ENCODE measurements around the gene MAPK13.
"Not testable (repeated sequence)": the region's sequence is repeated elsewhere in the genome, so short reads cannot be mapped to it uniquely, and the experiment has no call there.

Gene MAPK13

DNA sequence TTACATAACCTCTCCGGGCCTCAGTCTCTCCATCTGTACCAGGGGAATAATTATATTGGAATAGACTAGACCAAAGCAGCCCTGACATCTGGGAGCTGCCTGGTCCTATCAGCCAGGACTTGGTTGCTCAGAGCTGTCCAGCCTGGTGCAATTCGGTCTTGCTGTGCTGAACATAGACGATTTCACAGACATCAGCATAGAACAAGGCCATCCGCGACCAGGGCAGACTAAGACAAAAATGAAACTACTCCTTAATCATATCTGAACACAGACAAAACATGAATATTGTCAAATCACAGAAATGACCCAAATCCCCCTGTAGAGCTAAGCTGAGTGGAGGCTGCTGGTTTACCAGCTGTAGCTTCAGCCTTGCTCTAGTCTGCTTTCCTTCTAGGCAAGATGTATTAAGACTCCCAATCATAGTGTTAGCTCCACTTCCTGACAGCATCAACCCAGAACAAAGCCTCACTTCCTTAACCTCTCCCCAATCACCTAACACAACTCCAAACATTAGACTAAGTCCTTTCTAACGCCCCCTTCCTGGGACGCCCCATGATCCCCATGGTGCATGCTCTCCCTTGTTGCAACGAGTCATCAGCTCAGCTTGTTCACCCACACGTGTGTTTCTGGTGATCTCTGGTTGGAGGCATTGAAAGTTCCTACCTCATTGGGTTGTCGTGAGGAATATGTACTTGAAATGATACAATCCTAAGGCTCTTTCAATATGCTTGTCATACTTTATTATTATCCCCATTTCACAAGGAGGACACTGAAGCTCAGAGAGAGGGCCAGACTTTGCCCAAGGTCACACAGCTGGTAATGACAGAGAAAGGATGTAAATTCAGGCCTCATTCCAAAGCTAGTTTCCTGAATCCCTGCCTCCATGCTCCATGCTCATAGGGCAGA lies 3.5 kb upstream of the MAPK13 start:
- Histone ChIP-seq H3K27me3 (no peaks in the 10 kb centered on the region), H4K20me1 (no peaks in the 10 kb centered on the region), H3K36me3 (no peaks in the 10 kb centered on the region), H3K27ac (peak overlapping the region; percentile 44; the same call in 1 of the 2 replicates), H3K9ac (no peak overlapping the region), H3K9me3 (no peaks in the 10 kb centered on the region), H3K4me1 (peaks cover 87% of the 10 kb centered on the region), H3K4me2 (peak overlapping the region; percentile 99), H3K4me3 (no peak overlapping the region)
- TF ChIP-seq Cebpa-rat (IDR thresholded peaks at IDR 0.05), result no peak

DNA sequence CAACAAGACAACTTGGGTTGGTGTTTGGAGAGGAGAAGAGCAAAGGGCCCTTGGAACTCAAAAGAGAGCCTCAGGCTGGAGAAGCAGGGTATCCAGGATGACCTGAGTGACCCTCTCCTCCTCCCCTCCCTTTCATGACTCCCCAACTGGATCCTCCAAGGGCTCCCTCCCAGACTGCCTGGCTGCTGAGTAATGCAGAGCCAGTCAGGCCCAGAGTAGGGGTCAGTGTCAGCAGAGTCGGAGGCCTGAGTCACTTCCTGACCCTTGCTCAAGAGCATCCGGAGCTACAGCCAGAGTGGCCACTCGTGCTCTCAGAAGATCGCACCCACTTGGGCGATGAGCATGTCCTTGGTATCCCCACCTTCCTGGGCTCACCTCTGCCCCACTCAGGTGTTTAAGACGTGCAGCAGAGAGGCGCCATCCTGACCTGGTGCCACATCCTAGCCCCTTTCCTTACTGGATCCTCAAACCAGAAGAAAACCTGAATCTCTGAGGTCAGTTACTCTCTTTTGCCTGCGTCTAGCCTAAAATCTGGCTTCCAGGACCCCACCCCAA lies 2.8 kb upstream of the MAPK13 start:
- Histone ChIP-seq H3K9me3 (no peaks in the 10 kb centered on the region), H4K20me1 (no peaks in the 10 kb centered on the region), H3K27ac (peak overlapping the region; percentile 18; the same call in 1 of the 2 replicates), H3K4me1 (peaks cover 87% of the 10 kb centered on the region), H3K4me3 (no peak overlapping the region), H3K4me2 (peak overlapping the region; percentile 99), H3K36me3 (no peaks in the 10 kb centered on the region), H3K27me3 (no peaks in the 10 kb centered on the region), H3K9ac (no peak overlapping the region)
- no peak for TF ChIP-seq Cebpa-rat (IDR thresholded peaks at IDR 0.05)

DNA sequence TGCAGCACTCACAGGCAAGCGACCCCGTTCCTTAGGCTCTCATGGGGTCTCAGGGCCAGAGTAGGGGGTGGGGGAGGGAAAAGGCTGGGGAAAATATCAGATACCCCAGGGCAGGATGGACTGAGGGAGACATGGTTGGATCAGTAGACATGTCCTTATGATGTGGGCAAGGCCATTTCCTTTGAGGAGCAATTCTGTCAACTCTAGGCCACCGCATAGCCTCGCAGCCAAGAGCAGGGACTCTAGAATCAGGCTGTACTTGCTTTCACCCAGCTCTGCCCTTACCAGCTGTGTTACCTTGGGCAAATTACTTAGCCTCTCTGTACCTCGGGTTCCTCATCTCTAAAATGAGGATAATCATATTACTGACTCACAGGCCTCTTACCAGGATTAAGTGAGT lies 2.2 kb upstream of the MAPK13 start:
- Histone ChIP-seq H4K20me1 (no peaks in the 10 kb centered on the region), H3K4me3 (no peak overlapping the region), H3K27me3 (no peaks in the 10 kb centered on the region), H3K9me3 (no peaks in the 10 kb centered on the region), H3K4me1 (peaks cover 87% of the 10 kb centered on the region), H3K9ac (no peak overlapping the region), H3K4me2 (peak overlapping the region; percentile 99), H3K36me3 (peaks cover 2% of the 10 kb centered on the region; the same call in 1 of the 2 replicates), H3K27ac (peak overlapping the region; percentile 18; the same call in 1 of the 2 replicates)
- no peak for TF ChIP-seq Cebpa-rat (IDR thresholded peaks at IDR 0.05)

- no peak overlapping the region for H3K27ac ChIP-seq
- H3K27me3 ChIP-seq, result no peaks in the 10 kb centered on the region
- no peak for TF ChIP-seq Cebpa-rat (IDR thresholded peaks at IDR 0.05)
- H3K4me1 ChIP-seq, result peaks cover 87% of the 10 kb centered on the region
- no peaks in the 10 kb centered on the region for H3K9me3 ChIP-seq
- H3K4me2 ChIP-seq, result peak overlapping the region; percentile 99; the same call in 1 of the 2 replicates
- no peak overlapping the region for H3K9ac ChIP-seq
- H4K20me1 ChIP-seq, result no peaks in the 10 kb centered on the region
- peaks cover 7% of the 10 kb centered on the region; the same call in 1 of the 2 replicates for H3K36me3 ChIP-seq
- no peak overlapping the region for H3K4me3 ChIP-seq
These were observed 1.5 kb upstream of the MAPK13 start for GRCh38 chr6:36128793-36129192.

- H3K36me3 ChIP-seq, H3K27me3 ChIP-seq, H3K9me3 ChIP-seq, H4K20me1 ChIP-seq, H3K4me3 ChIP-seq: not testable (repeated sequence)
- Histone ChIP-seq H3K27ac (0 out of 2 replicates have a peak overlapping the region, but pooled peaks have one; percentile 91), H3K9ac (peak overlapping the region; percentile 86; the same call in 1 of the 2 replicates), H3K4me2 (peak overlapping the region; percentile 99), H3K4me1 (peaks cover 89% of the 10 kb centered on the region)
These were observed 979 bp upstream of the MAPK13 start for GRCh38 chr6:36129334-36129733.

GRCh38 chr6:36130667-36131510 lies 576 bp downstream of the MAPK13 start:
- peak overlapping the region; percentile 86 for H3K9ac ChIP-seq

GRCh38 chr6:36131511-36132245 lies 1.4 kb downstream of the MAPK13 start:
- no peak for TF ChIP-seq Cebpa-rat (IDR thresholded peaks at IDR 0.05)
- Histone ChIP-seq H3K4me1 (peaks cover 91% of the 10 kb centered on the region), H3K9me3 (no peaks in the 10 kb centered on the region), H3K27me3 (no peaks in the 10 kb centered on the region), H3K4me2 (peak overlapping the region; percentile 99), H3K27ac (peak overlapping the region; percentile 91), H4K20me1 (no peaks in the 10 kb centered on the region), H3K9ac (peak overlapping the region; percentile 86), H3K4me3 (peak overlapping the region; percentile 75), H3K36me3 (peaks cover 20% of the 10 kb centered on the region)

More at GRCh38 chr6:36130667-36131510, 576 bp downstream of the MAPK13 start:
- peaks cover 91% of the 10 kb centered on the region for H3K4me1 ChIP-seq
- peak overlapping the region; percentile 91 for H3K27ac ChIP-seq
- H3K27me3 ChIP-seq, result no peaks in the 10 kb centered on the region
- H3K36me3 ChIP-seq, result peaks cover 12% of the 10 kb centered on the region
- no peaks in the 10 kb centered on the region for H4K20me1 ChIP-seq
- peak overlapping the region; percentile 75 for H3K4me3 ChIP-seq
- TF ChIP-seq Cebpa-rat (IDR thresholded peaks at IDR 0.05), result no peak
- peak overlapping the region; percentile 99 for H3K4me2 ChIP-seq
- no peaks in the 10 kb centered on the region for H3K9me3 ChIP-seq

DNA sequence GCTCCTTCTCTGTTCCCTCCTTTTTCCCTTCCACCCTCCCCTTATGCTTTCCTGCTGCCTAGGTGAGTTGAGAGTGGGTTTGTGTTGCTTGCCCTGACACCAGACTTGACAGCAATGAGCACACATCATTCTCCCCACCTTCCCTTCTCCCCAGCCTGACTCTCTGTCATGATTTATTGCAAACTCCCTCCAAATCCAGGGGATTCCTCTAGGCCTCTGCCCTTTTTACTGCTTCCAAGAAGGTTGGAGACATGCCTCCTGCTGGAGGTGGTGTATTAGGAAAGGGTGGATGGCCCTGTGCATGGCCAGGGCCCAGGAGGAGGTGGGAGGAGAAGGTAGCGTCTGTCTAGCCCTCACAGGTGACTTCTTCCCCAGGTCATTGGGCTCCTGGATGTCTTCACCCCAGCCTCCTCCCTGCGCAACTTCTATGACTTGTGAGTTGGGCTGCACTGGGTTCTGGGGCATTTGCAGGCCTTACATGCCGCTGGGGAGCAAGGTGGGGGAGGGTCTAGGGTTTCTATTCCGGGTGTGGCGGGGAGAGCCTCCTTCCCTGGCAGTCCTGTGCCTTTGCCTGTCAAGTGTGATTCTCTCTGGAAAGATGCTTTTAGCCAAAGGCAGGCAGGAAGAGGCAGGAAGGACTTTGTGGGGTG lies 2.1 kb downstream of the MAPK13 start:
- H3K27ac ChIP-seq, result peak overlapping the region; percentile 91
- H3K27me3 ChIP-seq, result no peaks in the 10 kb centered on the region
- TF ChIP-seq Cebpa-rat (IDR thresholded peaks at IDR 0.05), result no peak
- H3K9me3 ChIP-seq, result no peaks in the 10 kb centered on the region
- peak overlapping the region; percentile 99 for H3K4me2 ChIP-seq
- peaks cover 91% of the 10 kb centered on the region for H3K4me1 ChIP-seq
- H3K9ac ChIP-seq, result peak overlapping the region; percentile 86
- H4K20me1 ChIP-seq, result no peaks in the 10 kb centered on the region
- H3K4me3 ChIP-seq, result peak overlapping the region; percentile 75
- peaks cover 24% of the 10 kb centered on the region for H3K36me3 ChIP-seq
